Measurements from ENCODE around the gene VPS9D1. TPM values are rescaled to one million over a fixed set of nuclear protein-coding genes. Genes with fewer than 3 reads are reported as not detected.
A peak's percentile ranks its signal among the peaks of the same experiment; 100 is the strongest.
"Not testable (repeated sequence)": the region's sequence is repeated elsewhere in the genome, so short reads cannot be mapped to it uniquely, and the experiment has no call there.

VPS9D1 gene
- total RNA-seq, 1 donor from 2014 or later, result 17.1 TPM

GRCh38 chr16:89691986-89692569 is 28.6 kb downstream of the VPS9D1 start:
- Mint-ChIP-seq H3K36me3 (peaks cover 11% of the 10 kb centered on the region), H3K9me3 (no peaks in the 10 kb centered on the region), H3K27me3 (ENCODE audit: low read depth) (no peaks in the 10 kb centered on the region), H3K27ac (no peak overlapping the region), H3K4me1 (peaks cover 8% of the 10 kb centered on the region), H3K4me3 (no peak overlapping the region)
- no peak for TF ChIP-seq CTCF (IDR thresholded peaks at IDR 0.05; ENCODE audit: unreplicated experiment)
- DNase-seq (ENCODE audit: low spot score in 2 of 2, unreplicated experiment in 2 of 2), result no peak

DNA sequence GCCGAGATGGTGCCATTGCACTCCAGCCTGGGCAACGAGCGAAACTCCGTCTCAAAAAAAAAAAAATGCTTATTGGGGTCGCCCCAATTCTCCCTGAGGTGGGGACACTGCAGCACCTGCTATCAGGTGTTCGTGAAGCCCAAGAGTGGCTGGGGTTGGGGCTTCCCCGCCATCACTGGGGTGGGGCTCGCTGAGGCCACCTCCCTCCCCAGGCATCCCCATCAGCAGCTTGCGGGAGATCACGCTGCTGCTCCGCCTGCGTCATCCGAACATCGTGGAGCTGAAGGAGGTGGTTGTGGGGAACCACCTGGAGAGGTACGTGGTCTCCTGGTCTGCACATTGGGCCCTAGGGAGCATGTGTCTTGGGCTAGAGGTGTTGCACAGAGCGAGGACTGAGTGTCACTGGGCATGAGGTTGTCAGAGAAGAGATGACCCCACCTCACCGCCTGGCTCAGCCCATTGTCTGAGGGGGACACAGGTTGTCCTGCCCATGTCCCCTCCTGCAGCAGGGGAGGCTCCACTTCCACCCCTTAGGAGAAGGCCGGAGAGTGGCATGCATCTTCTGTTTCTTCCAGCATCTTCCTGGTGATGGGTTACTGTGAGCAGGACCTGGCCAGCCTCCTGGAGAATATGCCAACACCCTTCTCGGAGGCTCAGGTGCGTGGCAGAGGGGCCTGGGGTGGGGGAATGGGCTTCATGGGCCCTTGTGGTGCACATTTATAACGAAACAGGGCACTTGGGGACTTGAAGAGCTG is 29.3 kb downstream of the VPS9D1 start:
- no peak for TF ChIP-seq CTCF (IDR thresholded peaks at IDR 0.05; ENCODE audit: unreplicated experiment)
- H3K36me3 Mint-ChIP-seq, result peaks cover 11% of the 10 kb centered on the region
- H3K4me1 Mint-ChIP-seq, result peaks cover 10% of the 10 kb centered on the region
- no peaks in the 10 kb centered on the region for H3K27me3 Mint-ChIP-seq (ENCODE audit: low read depth)
- no peaks in the 10 kb centered on the region for H3K9me3 Mint-ChIP-seq
- no peak overlapping the region for H3K4me3 Mint-ChIP-seq
- DNase-seq (ENCODE audit: low spot score in 2 of 2, unreplicated experiment in 2 of 2), result no peak
- no peak overlapping the region for H3K27ac Mint-ChIP-seq

- H3K27ac Mint-ChIP-seq, result no peak overlapping the region
- DNase-seq (ENCODE audit: low spot score in 2 of 2, unreplicated experiment in 2 of 2), result no peak
- peaks cover 17% of the 10 kb centered on the region for H3K36me3 Mint-ChIP-seq
- H3K4me3 Mint-ChIP-seq, result no peak overlapping the region
- no peaks in the 10 kb centered on the region for H3K27me3 Mint-ChIP-seq (ENCODE audit: low read depth)
- no peaks in the 10 kb centered on the region for H3K9me3 Mint-ChIP-seq
- no peak for TF ChIP-seq CTCF (IDR thresholded peaks at IDR 0.05; ENCODE audit: unreplicated experiment)
- peaks cover 12% of the 10 kb centered on the region for H3K4me1 Mint-ChIP-seq
These were observed 30.3 kb downstream of the VPS9D1 start for GRCh38 chr16:89690392-89690901.

DNA sequence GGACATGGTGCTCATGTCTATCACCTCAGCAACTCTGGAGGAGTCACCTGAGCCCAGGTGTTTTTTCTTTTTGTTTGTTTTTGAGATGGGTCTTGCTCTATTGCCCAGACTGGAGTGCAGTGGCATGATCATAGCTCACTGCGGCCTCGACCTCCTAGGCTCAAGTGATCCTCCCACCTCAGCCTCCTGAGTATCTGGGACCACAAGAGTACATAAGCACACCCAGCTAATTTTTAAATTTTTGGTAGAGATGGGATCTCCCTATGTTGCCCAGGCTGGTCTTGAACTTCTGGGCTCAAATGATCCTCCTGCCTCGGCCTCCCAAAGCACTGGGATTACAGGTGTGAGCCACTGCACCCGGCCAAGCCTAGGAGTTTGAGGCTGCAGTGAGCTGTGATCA is 31.1 kb downstream of the VPS9D1 start:
- not testable (repeated sequence) for H3K27ac Mint-ChIP-seq; H3K9me3 Mint-ChIP-seq; H3K27me3 Mint-ChIP-seq (ENCODE audit: low read depth); H3K4me3 Mint-ChIP-seq; DNase-seq (ENCODE audit: low spot score in 2 of 2, unreplicated experiment in 2 of 2)
- Mint-ChIP-seq H3K36me3 (peaks cover 23% of the 10 kb centered on the region), H3K4me1 (peaks cover 12% of the 10 kb centered on the region)

- H3K4me1 Mint-ChIP-seq, result peaks cover 12% of the 10 kb centered on the region
- peaks cover 6% of the 10 kb centered on the region for H3K9me3 Mint-ChIP-seq
- TF ChIP-seq CTCF (IDR thresholded peaks at IDR 0.05; ENCODE audit: unreplicated experiment), result no peak
- H3K4me3 Mint-ChIP-seq, result no peak overlapping the region
- DNase-seq (ENCODE audit: low spot score in 2 of 2, unreplicated experiment in 2 of 2), result no peak
- no peak overlapping the region for H3K27ac Mint-ChIP-seq
- H3K27me3 Mint-ChIP-seq (ENCODE audit: low read depth), result no peaks in the 10 kb centered on the region
- H3K36me3 Mint-ChIP-seq, result peaks cover 25% of the 10 kb centered on the region
These were observed 31.6 kb downstream of the VPS9D1 start for GRCh38 chr16:89689142-89689541.

DNA sequence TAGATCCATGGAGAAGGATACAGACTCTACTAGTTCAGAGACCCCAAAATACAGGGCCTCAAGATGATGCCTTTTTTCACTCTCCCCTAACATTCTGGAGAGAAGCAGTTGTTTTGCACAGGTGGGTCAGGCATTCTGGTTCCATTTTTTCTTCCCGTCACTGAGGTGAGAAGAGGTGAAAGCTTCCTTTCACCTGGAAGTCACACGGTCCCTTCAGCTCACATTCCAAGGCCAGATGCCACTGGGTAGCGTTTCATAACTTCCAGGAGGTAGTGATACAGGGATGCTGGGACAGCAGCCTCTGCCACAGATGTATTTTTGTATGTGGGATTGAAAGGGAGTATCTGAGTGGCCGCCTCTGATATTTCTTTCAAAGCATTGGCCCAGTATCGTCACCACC is 32.3 kb downstream of the VPS9D1 start:
- no peak for DNase-seq (ENCODE audit: low spot score in 2 of 2, unreplicated experiment in 2 of 2)
- Mint-ChIP-seq H3K36me3 (peaks cover 26% of the 10 kb centered on the region), H3K4me3 (peak overlapping the region; percentile 89), H3K27me3 (ENCODE audit: low read depth) (no peaks in the 10 kb centered on the region), H3K9me3 (peaks cover 6% of the 10 kb centered on the region), H3K4me1 (peaks cover 12% of the 10 kb centered on the region), H3K27ac (no peak overlapping the region)
- no peak for TF ChIP-seq CTCF (IDR thresholded peaks at IDR 0.05; ENCODE audit: unreplicated experiment)

All from mesothelial cell of epicardium (in vitro differentiated cells).